GM12891 (cell line): ENCODE results near the gene MBNL2.

Experiments used
- POLR2A ChIP-seq: IDR thresholded peaks from 2 replicates; pipeline ENCODE4 v1.6.1; 2011; ENCODE audit warnings: low read depth, low read length, control low read depth
- POLR2AphosphoS5 ChIP-seq: IDR thresholded peaks from 2 replicates; pipeline ENCODE4 v1.6.1; 2011; ENCODE audit warnings: low read depth, low read length, control low read depth
- POU2F2 ChIP-seq: IDR thresholded peaks from 2 replicates; pipeline ENCODE4 v1.6.1; 2011; ENCODE audit warnings: low read depth, mild to moderate bottlenecking, control low read depth, low read length, moderate library complexity
- SPI1 ChIP-seq: IDR thresholded peaks from 2 replicates; pipeline ENCODE4 v1.6.1; 2011; ENCODE audit warnings: low read depth, low read length, control low read depth
- TAF1 ChIP-seq: IDR thresholded peaks from 2 replicates; pipeline ENCODE4 v1.6.1; 2011; ENCODE audit warnings: low read depth, low read length, control low read depth

DNA sequence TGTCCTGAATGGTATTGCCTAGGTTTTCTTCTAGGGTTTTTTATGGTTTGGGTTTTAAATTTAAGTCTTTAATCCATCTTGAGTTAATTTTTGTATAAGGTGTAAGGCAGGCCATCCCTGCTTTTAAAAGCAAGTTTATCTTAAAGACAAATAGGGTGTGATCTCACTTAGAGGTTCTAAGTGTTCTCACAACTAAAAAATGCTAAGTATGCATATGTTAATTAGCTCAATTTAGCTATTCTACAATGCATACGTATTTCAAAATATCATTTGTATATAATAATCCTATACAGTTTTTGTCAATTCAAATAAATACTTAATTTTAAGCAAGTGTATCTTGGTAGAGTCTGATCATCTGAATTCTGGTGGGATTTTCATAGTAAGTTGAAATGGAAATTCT lies 50.4 kb downstream of the MBNL2 start:
- TF ChIP-seq POLR2A (no peak), POLR2AphosphoS5 (no peak), POU2F2 (no peak), SPI1 (no peak), TAF1 (no peak)
